ENCODE data around the gene PITPNM1.
A peak's percentile ranks its signal among the peaks of the same experiment; 100 is the strongest.
"Not testable (repeated sequence)": the region's sequence is repeated elsewhere in the genome, so short reads cannot be mapped to it uniquely, and the experiment has no call there.

PITPNM1 gene

GRCh38 chr11:67486481-67487195 is 18.5 kb downstream of the PITPNM1 start:
- no peak for DNase-seq

- DNase-seq, result not testable (repeated sequence)
These were observed 19.2 kb downstream of the PITPNM1 start for GRCh38 chr11:67485873-67486361.

- DNase-seq, result peak; percentile 60
These were observed 20.3 kb downstream of the PITPNM1 start for GRCh38 chr11:67484847-67485311.

GRCh38 chr11:67483831-67484665 is 21.1 kb downstream of the PITPNM1 start:
- DNase-seq, result no peak

GRCh38 chr11:67482827-67483798 is 22.1 kb downstream of the PITPNM1 start, which contains the start of gene AIP:
TSS of gene AIP (plus strand) at chr11:67483026. CDS start at chr11:67483159, 133 bp downstream.
- peak; percentile 96 for DNase-seq

- DNase-seq, result no peak
These were observed 22.8 kb downstream of the PITPNM1 start for GRCh38 chr11:67482275-67482826.

- not testable (repeated sequence) for DNase-seq
These were observed 27.7 kb downstream of the PITPNM1 start for GRCh38 chr11:67477344-67478050.

GRCh38 chr11:67476692-67477091 is 28.5 kb downstream of the PITPNM1 start:
- DNase-seq, result not testable (repeated sequence)

- no peak for DNase-seq
These were observed 32.3 kb downstream of the PITPNM1 start for GRCh38 chr11:67472882-67473281.

- no peak for DNase-seq
These were observed 34.7 kb downstream of the PITPNM1 start for GRCh38 chr11:67470337-67471002.

- no peak for DNase-seq
These were observed 35.7 kb downstream of the PITPNM1 start for GRCh38 chr11:67469508-67469811.

GRCh38 chr11:67468759-67469507 is 36.2 kb downstream of the PITPNM1 start, which contains the start of gene TMEM134:
TSS of gene TMEM134 (minus strand) at chr11:67469251. CDS start at chr11:67469192, 59 bp downstream.
- DNase-seq, result peak; percentile 90

- DNase-seq, result no peak
These were observed 36.8 kb downstream of the PITPNM1 start for GRCh38 chr11:67468456-67468758.

GRCh38 chr11:67468056-67468455 is 37.1 kb downstream of the PITPNM1 start:
- DNase-seq, result no peak

GRCh38 chr11:67466962-67467771 is 38.0 kb downstream of the PITPNM1 start:
- no peak for DNase-seq

GRCh38 chr11:67466367-67466766 is 38.8 kb downstream of the PITPNM1 start:
- DNase-seq, result no peak

GRCh38 chr11:67465530-67465929 is 39.6 kb downstream of the PITPNM1 start:
- not testable (repeated sequence) for DNase-seq

- no peak for DNase-seq
These were observed 40.0 kb downstream of the PITPNM1 start for GRCh38 chr11:67465189-67465510.

GRCh38 chr11:67464411-67465188 is 40.6 kb downstream of the PITPNM1 start:
- DNase-seq, result peak; percentile 88
